ENCODE results near the gene FURIN. TPM values are rescaled to one million over a fixed set of nuclear protein-coding genes. Genes with fewer than 3 reads are reported as not detected.

FURIN gene
- total RNA-seq, 1 donor from 2014 or later: 103 TPM

- Histone ChIP-seq H3K36me3 (ENCODE audit: control insufficient read depth, insufficient read depth, low read length) (no peaks in the 10 kb centered on the region), H3K27me3 (ENCODE audit: control insufficient read depth, insufficient read depth, low read length) (no peaks in the 10 kb centered on the region), H3K4me3 (ENCODE audit: low read depth, low read length) (no peak overlapping the region)
- peak; percentile 85 for DNase-seq (ENCODE audit: low read depth)
- no peak for TF ChIP-seq CTCF (IDR thresholded peaks at IDR 0.05; ENCODE audit: insufficient read depth, low read length, poor library complexity, severe bottlenecking)
Observed at GRCh38 chr15:90869601-90870353, 1.4 kb downstream of the FURIN start.

DNA sequence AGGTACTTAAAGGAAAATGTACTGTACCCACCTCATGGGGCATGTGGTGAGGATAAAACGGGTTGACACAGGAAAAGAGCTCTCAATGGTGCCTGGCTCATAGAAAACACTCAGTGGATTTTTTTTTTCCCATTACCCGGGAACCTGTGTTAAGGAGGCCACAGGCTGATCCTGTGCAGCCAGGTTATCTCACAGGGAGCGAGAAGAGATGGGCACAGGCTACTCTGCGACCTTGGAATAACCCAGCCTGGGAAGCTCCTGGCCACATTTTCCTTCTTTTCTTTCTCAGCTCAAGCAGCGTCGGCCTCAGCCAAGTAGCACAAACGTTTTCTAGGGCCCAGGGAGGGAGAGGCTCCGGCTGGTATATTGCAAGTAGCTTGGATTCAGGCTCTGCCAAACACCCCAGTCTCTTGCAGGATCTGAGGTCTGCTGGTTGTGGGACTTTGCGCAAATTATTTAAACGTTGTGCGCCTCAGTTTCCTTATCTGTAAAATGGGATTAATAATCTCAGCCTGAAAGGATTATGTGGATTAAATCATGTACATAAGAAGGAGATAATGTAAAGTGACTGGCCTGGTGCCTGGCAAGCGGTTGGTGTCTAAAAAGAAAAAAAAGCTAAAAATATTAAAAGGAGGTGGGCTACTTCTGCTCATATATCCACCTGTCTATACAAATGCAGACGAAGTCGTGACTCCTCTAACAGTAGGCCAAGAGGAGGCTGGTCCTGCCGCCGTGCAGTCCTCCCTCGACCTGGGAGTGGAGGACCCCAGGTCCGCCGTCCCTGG is 2.2 kb downstream of the FURIN start:
- peak overlapping the region; percentile 51 for H3K4me3 ChIP-seq (ENCODE audit: low read depth, low read length)
- no peaks in the 10 kb centered on the region for H3K36me3 ChIP-seq (ENCODE audit: control insufficient read depth, insufficient read depth, low read length)
- DNase-seq (ENCODE audit: low read depth): no peak
- TF ChIP-seq CTCF (IDR thresholded peaks at IDR 0.05; ENCODE audit: insufficient read depth, low read length, poor library complexity, severe bottlenecking): no peak
- H3K27me3 ChIP-seq (ENCODE audit: control insufficient read depth, insufficient read depth, low read length): no peaks in the 10 kb centered on the region

DNA sequence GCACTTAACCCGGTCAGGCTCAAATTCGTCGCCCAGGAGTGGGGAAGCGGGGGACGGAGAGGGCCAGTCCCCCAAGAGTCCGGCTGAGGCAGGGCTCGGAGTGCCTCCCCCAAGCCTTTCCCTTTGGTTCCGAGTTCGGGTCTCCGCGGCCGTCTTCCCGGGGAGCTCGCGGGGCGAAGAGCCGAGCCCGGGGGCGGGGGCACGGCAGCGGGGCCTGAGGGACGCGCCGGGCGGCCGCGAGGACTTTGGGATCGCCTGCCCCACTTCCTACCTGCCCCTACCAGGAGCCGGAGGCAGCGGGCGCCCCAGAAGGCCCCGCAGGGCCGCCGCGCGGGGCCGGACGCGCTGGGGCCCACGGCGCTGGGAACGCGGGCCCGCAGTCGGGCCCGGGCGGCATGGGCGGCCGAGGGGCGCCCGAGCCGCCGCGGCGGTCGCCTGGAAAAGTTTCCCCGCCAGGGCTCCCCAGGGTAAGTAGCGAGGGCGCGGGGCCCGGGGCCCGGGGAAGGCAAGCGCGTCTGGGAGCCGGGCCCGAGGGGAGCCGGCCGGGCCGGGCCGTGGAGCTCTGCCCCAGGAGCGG is 2.8 kb downstream of the FURIN start:
- no peaks in the 10 kb centered on the region for H3K27me3 ChIP-seq (ENCODE audit: control insufficient read depth, insufficient read depth, low read length)
- DNase-seq (ENCODE audit: low read depth): no peak
- TF ChIP-seq CTCF (IDR thresholded peaks at IDR 0.05; ENCODE audit: insufficient read depth, low read length, poor library complexity, severe bottlenecking): no peak
- H3K4me3 ChIP-seq (ENCODE audit: low read depth, low read length): peak overlapping the region; percentile 51
- H3K36me3 ChIP-seq (ENCODE audit: control insufficient read depth, insufficient read depth, low read length): peaks cover under 1% of the 10 kb centered on the region

GRCh38 chr15:90871716-90872485 is 3.5 kb downstream of the FURIN start:
- H3K36me3 ChIP-seq (ENCODE audit: control insufficient read depth, insufficient read depth, low read length): peaks cover 2% of the 10 kb centered on the region

More at GRCh38 chr15:90871716-90872485, 3.5 kb downstream of the FURIN start:
- no peak for DNase-seq (ENCODE audit: low read depth)
- peak overlapping the region; percentile 51 for H3K4me3 ChIP-seq (ENCODE audit: low read depth, low read length)
- no peak for TF ChIP-seq CTCF (IDR thresholded peaks at IDR 0.05; ENCODE audit: insufficient read depth, low read length, poor library complexity, severe bottlenecking)
- H3K27me3 ChIP-seq (ENCODE audit: control insufficient read depth, insufficient read depth, low read length): no peaks in the 10 kb centered on the region

Measured in kidney epithelial cell (primary cell).